HG03159 (cell line): ENCODE results near the gene ATP1A2.
"Not testable (repeated sequence)": the region's sequence is repeated elsewhere in the genome, so short reads cannot be mapped to it uniquely, and the experiment has no call there.

Experiments
- ATAC-seq: cut with Tn5 transposase; IDR thresholded peaks from one replicate; pipeline ENCODE4 v1.9.1; 2021; ENCODE audit warnings: mild to moderate bottlenecking, moderate library complexity; ENCODE audit not compliant: unreplicated experiment

The ATP1A2 gene

DNA sequence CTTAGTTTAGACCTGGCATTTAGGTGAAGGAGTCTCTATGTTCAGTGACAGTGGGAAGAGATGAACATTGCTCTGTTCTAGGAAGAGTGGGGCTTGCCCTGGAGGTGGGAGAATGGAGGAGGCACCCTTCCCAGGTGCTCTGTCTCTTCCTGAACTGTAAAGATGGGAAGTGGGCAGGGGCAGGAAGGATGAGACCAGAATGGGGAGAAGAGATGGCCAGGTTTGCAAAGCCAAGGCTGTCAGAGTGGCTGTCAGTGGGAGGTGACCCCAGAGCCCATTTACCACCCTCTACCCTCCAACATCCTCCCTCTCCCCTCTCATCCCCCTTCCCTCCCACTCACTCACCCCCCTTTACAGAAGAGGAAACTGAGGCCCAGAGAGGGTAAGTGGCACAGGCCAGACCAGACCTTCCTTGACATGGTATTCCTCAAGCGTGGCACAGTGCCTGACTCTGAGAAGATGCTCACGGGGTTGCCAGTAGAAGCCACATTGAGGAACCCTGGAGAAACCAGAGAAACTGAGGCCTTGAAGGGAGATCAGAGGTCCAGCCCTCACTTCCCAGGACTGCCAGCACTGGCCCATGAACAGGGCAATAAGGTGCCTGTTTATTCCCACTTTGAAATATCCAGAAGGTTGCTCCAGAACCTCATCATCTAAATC lies 15.7 kb upstream of the ATP1A2 start:
- no peak for ATAC-seq

GRCh38 chr1:160101037-160101716 lies 14.4 kb upstream of the ATP1A2 start:
- ATAC-seq, result no peak

- no peak for ATAC-seq
These were observed 13.6 kb upstream of the ATP1A2 start for GRCh38 chr1:160101717-160102522.

DNA sequence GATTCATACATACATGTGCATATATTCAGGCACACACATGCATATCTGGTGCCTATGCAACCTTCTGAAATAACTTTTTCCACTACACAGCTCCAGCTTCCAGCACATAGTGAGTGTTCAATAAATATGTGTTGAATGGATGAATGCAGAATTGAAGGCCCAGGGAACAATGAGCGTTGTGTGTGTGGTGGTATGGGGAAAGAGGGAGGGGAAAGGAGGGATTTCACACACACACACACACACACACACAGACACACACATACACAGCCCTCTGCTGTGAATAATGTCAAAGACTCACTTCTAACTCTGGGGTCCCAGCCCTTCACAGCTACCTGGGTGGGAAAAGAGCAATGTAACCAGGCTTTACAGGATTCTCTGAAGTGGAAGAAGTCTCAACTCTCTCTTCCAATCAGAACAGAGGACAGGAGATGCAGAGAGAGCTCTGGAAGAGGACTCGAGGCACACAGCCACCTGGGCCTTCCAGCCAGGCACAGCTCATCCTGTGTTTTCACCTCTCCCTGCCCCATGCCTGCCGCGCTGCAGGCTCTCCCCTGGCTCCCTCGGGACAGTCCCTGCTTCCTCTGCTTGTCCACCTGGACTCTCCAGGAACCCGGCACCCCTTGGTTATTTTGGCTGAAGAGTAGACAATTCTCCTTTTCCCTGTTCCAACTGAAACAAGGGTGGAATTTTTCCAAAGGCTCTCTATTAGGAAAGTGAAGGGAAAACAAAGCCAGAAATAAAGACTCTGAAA lies 11.7 kb upstream of the ATP1A2 start:
- ATAC-seq, result no peak

GRCh38 chr1:160104486-160104885 lies 11.1 kb upstream of the ATP1A2 start:
- no peak for ATAC-seq

- no peak for ATAC-seq
These were observed 10.4 kb upstream of the ATP1A2 start for GRCh38 chr1:160105155-160105554.

GRCh38 chr1:160107512-160107911 lies 8.0 kb upstream of the ATP1A2 start:
- ATAC-seq, result no peak

DNA sequence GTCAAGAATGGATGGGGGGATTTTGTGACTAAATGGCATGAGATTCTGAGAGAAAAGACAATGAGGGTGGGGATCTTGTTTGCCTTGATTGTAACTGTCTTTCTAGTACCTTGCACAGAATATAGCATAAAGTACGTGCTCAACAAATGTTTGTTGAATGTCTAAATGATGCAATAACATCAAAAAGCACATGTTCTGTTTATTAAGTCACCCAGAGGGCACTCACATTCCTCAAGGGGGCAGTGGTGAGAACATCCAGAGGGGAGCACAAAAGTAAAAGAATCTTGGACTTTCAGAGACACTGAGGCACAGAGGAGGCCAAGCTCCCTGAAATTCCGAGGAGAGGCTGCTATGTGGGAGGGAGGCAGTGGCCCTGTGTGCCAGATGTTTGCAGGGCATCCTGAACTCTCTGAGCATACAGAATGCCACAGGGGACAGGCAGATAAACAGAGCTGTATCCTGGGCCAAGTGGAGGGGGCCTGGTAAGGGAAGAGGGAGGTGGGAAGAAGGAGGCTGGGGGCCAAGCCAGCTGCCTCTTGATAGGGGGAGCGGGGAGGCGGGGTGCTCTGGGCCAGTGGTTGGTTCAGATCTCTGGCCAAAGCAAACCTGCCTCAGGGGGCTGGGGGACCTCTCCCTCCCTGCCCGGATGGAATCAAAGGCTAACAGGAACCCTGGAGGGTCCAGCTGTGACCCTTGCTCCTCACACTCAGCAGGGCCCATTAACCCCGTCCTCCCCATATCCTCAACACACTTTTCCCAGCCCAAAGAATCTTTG lies 6.5 kb upstream of the ATP1A2 start:
- no peak for ATAC-seq

- ATAC-seq, result no peak
These were observed 5.9 kb upstream of the ATP1A2 start for GRCh38 chr1:160109686-160110085.

- not testable (repeated sequence) for ATAC-seq
These were observed 4.1 kb upstream of the ATP1A2 start for GRCh38 chr1:160111462-160111861.

GRCh38 chr1:160112357-160112756 lies 3.2 kb upstream of the ATP1A2 start:
- ATAC-seq, result no peak

DNA sequence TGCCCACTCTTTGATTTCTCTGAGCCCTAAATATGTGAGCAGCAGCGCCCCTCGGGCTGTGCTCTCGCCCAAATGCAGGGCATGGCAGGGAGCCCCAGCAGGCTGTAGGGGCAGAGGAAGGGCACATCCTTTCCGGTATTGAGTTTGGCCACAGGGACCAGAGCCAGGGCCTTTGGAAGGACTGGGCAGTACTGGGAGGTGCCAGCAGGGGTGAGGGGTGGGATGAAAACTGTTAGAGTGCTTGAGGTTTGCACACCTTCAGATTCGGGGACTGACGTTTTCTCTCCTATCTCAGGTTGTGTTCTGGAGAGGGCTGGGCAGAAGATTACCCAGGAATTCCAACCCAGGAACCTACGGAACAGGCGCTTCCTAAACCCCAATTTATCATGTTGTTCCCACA lies 2.2 kb upstream of the ATP1A2 start:
- no peak for ATAC-seq

- no peak for ATAC-seq
These were observed 1.5 kb upstream of the ATP1A2 start for GRCh38 chr1:160114085-160114484.

- ATAC-seq, result no peak
These were observed 956 bp downstream of the ATP1A2 start for GRCh38 chr1:160116283-160117147.

GRCh38 chr1:160117300-160117699 lies 1.7 kb downstream of the ATP1A2 start:
- ATAC-seq, result no peak

DNA sequence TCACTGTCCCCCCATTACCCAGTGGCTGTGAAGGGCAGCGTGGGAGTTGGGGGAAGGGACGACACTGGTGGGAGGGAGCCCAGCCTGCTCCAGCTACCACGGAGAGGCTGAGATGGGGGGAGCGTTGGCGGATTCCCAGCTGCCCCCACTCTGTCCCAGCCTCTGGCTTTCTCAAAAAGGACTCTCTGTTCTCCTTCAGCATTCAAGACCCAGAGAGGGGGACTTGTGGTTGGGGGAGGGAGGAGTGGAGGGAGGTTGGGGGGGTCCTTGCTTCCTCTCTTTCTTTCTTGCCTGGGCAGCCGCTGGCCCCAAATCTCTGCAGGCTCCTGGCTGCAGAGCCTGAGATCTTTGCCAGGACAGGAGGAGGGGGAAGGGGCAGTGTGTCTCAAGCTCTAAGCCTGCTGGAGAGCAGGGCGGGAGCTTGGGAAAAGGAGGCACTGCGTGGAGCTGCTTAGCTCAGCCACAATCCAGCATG lies 2.2 kb downstream of the ATP1A2 start:
- ATAC-seq, result no peak

DNA sequence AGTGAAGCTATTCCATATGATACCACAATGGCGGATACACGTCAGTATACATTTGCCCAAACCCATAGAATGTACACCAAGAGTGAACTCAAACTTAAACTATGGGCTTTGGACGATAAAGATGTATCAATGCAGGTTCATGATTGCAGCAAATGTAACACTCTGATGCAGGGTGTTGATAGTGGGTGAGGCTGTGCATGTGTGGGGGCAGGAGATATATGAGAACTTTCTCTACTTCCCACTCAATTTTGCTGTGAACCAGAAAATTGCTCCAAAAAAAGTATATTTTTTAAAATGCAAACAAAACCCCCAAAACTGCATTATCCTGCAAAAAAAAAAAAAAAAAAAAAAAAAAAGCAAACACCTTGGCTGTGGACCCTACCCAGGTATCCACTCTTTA lies 3.4 kb downstream of the ATP1A2 start:
- ATAC-seq, result no peak

GRCh38 chr1:160120797-160121196 lies 5.2 kb downstream of the ATP1A2 start:
- no peak for ATAC-seq

DNA sequence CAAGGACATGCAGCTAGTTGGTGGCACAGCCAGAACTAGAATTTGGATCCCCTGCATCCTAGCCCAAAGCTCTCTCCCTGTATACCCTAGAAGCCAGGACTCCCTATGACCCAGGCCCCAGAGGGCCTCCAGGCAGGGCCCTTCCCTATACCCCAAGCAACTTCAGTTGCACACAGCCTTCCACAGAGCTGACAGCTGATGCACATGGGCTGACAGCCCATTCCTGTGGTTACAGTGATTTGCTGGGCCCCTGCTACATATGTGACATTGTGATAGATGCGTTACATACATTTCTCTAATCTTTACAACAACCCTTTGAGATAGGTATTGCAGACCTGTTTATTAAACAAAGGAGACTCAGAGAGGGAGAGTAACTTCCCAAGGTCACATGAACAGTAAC lies 5.8 kb downstream of the ATP1A2 start:
- ATAC-seq, result no peak
